HG03460 (cell line): Measurements from ENCODE around the gene ZNF816.
"Not testable (repeated sequence)": the region's sequence is repeated elsewhere in the genome, so short reads cannot be mapped to it uniquely, and the experiment has no call there.

Experiments used
- ATAC-seq: cut with Tn5 transposase; IDR thresholded peaks from one replicate; pipeline ENCODE4 v1.9.1; 2021; ENCODE audit not compliant: unreplicated experiment

The ZNF816 gene

GRCh38 chr19:52936151-52936953, 26.3 kb downstream of the ZNF816 start:
- no peak for ATAC-seq

- ATAC-seq = no peak
Measured at GRCh38 chr19:52935434-52935833, 27.2 kb downstream of the ZNF816 start.

- not testable (repeated sequence) for ATAC-seq
Measured at GRCh38 chr19:52924641-52925040, 38.0 kb downstream of the ZNF816 start.

GRCh38 chr19:52923778-52924593, 38.7 kb downstream of the ZNF816 start:
- ATAC-seq = no peak

- peak; percentile 86 for ATAC-seq
Measured at GRCh38 chr19:52922841-52923777, 39.6 kb downstream of the ZNF816 start, which contains the start of gene ZNF888. TSS of gene ZNF888 (minus strand) at chr19:52923428. CDS start at chr19:52917873, 5,555 bp downstream.

- no peak for ATAC-seq
Measured at GRCh38 chr19:52917531-52917930, 45.1 kb downstream of the ZNF816 start.

- ATAC-seq = no peak
Measured at GRCh38 chr19:52910648-52911047, 52.0 kb downstream of the ZNF816 start.

GRCh38 chr19:52904052-52904780, 58.5 kb downstream of the ZNF816 start:
- not testable (repeated sequence) for ATAC-seq

GRCh38 chr19:52901842-52902241, 60.8 kb downstream of the ZNF816 start:
- no peak for ATAC-seq
